Colonic mucosa (tissue), 4 donors: ENCODE results near the gene TMPRSS2. TPM values are rescaled to one million over a fixed set of nuclear protein-coding genes. Genes with fewer than 3 reads are reported as not detected.

Experiments
- DNase-seq: peaks from one replicate; pipeline ENCODE4 v3.0.0-alpha.2; 2020
- H3K27ac ChIP-seq: fragments of 200-600 bp; one replicate; pipeline ENCODE4 v1.8.0; 2021
- H3K27me3 ChIP-seq: fragments of 200-600 bp; one replicate; pipeline ENCODE4 v1.8.0; 2021
- H3K36me3 ChIP-seq: fragments of 200-600 bp; one replicate; pipeline ENCODE4 v1.8.0; 2021
- H3K4me1 ChIP-seq: fragments of 200-600 bp; one replicate; pipeline ENCODE4 v1.8.0; 2021; ENCODE audit warnings: mild to moderate bottlenecking
- H3K4me3 ChIP-seq: fragments of 200-600 bp; one replicate; pipeline ENCODE4 v1.8.0; 2021
- H3K9ac ChIP-seq, 2 donors: one replicate each; pipeline ENCODE4 v1.7.0; 2013; ENCODE audit warnings: control low read depth in 2 of 2, low read depth in 2 of 2, low read length in 2 of 2
- H3K9me3 ChIP-seq: fragments of 200-600 bp; one replicate; pipeline ENCODE4 v1.8.0; 2021
- CTCF ChIP-seq: fragments of 200-600 bp; IDR thresholded peaks from one replicate; pipeline ENCODE4 v1.8.0; 2022; ENCODE audit warnings: antibody characterized with exemption, mild to moderate bottlenecking
- intact Hi-C: fragments of 100-400 bp; cut with DNase I; formaldehyde crosslinking; loops from one replicate; pipeline ENCODE4 v1.14.1; 2022
- total RNA-seq, 2 donors: library from RNA; stranded (reverse); fragmentation: NEBNext Ultra II Directional in 1 of 2; extraction: Animal tissue kit (Norgen Biotek cat#: 25700) in 1 of 2; gene quantifications; one replicate each; pipeline ENCODE4 v1.2.1, GENCODE V29; 2021
- donor health status: healthy.
- donor health status: DM: no; HTN: no; CAD: no.
- donor health status: DM: no; HTN: no; CAD: no.

Gene TMPRSS2
- total RNA-seq, 2 donors from 2014 or later, result 261 to 408 TPM

GRCh38 chr21:41466024-41466820, 41.7 kb downstream of the TMPRSS2 start:
- peaks cover 11% of the 10 kb centered on the region for H3K36me3 ChIP-seq
- no peak for DNase-seq

GRCh38 chr21:41465176-41465781, 42.7 kb downstream of the TMPRSS2 start:
- peaks cover 2% of the 10 kb centered on the region for H3K36me3 ChIP-seq
- no peaks in the 10 kb centered on the region for H3K4me1 ChIP-seq
- intact Hi-C loops, result no loop called here
- H3K4me3 ChIP-seq, result no peak overlapping the region
- no peaks in the 10 kb centered on the region for H3K9me3 ChIP-seq
- H3K27ac ChIP-seq, result no peak overlapping the region
- TF ChIP-seq CTCF, result no peak
- H3K27me3 ChIP-seq, result no peaks in the 10 kb centered on the region
- no peak overlapping the region for H3K9ac ChIP-seq
- no peak for DNase-seq

More at GRCh38 chr21:41466024-41466820, 41.7 kb downstream of the TMPRSS2 start:
- Histone ChIP-seq H3K9me3 (no peaks in the 10 kb centered on the region), H3K4me1 (no peaks in the 10 kb centered on the region), H3K9ac (no peak overlapping the region), H3K4me3 (no peak overlapping the region), H3K27ac (no peak overlapping the region), H3K27me3 (no peaks in the 10 kb centered on the region)
- intact Hi-C loops, result no loop called here
- no peak for TF ChIP-seq CTCF

DNA sequence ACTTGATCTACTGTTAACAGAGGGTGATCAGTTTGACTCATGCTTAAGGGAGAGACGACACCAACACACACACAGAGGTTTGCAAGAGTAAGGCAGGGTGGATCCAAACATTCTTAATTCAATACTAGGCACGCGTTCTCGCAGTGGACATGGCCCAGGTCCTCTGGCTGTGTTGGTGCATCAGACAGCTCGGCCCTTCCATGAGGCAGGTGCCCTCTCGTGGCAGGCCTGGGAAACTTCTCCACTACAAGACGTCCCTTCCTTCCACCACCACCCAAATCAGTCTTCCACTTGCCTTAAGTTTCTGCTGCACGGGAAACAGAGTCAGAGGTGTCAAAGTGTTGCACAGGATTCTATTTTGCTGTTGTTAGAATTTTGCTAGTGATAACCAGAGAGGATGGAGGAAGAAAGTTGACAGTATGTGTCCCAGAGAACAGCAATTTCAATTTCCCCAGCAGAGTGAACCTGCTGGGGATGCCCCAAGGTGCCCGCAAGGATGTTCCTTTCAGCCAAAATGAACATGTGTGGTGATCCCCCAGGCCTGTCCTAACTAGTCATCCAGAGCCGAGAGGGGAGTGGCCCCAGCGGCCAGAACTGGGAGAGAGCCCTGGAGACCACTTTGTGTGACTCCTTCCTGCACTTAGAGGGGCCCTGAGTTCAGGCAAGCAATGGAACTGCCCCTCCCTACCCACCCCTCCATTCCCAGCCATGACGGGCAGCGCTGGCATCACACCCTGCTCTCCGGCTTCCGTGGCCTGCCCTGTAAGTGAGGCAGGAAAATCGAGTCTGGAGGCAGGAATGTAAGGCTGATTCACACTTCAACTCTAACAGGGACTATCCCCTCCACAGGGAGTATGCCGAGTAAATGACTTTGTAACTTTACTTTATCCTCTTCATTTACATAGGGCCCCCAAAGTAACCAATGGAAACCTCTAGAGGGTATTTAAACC, 47.1 kb downstream of the TMPRSS2 start:
- Histone ChIP-seq H3K27me3 (no peaks in the 10 kb centered on the region), H3K36me3 (no peaks in the 10 kb centered on the region), H3K4me3 (no peak overlapping the region), H3K9me3 (no peaks in the 10 kb centered on the region), H3K9ac (peak overlapping the region in 1 of 2 donors; percentile 19), H3K4me1 (no peaks in the 10 kb centered on the region), H3K27ac (no peak overlapping the region)
- intact Hi-C loops, result loop anchor here (2.0 kb wide), 1 partner anchor 178 kb away; no protein-coding TSS in a partner anchor
- peak; percentile 75 for DNase-seq
- peak; percentile 81 for TF ChIP-seq CTCF

DNA sequence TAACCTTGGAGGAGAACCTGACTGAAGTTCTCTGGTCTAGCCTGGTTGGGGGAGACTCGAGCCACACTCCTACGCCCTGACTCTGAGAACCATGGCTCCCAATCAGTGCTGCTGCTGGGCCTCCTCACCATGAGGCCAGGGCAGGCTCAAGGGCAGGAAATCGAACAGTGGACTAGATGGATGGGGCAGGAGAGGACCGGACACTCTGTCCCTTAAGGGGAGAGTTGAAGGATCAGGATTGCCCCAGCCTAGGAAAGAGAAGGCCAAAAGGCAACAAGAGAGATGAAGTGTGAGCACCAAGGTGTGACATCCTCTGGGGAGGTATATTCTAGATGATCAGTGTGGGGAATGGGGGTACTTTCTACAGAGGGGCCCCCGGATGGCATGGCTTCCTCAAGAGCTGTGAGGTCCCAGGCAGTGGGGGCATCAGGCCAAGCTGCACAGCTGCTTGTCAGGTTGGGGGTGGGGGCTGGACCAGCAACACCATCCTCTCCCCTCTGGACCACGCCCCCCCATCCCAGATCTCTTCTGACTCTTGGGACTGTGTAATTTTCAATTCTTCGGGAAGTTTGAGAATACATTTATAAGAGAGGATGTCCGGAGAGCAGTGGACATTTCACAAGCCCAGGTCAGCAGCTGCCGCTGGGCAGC, 47.9 kb downstream of the TMPRSS2 start:
- no peak for TF ChIP-seq CTCF
- Histone ChIP-seq H3K9ac (no peak overlapping the region), H3K27ac (no peak overlapping the region), H3K9me3 (no peaks in the 10 kb centered on the region), H3K4me1 (no peaks in the 10 kb centered on the region), H3K27me3 (no peaks in the 10 kb centered on the region), H3K4me3 (no peak overlapping the region), H3K36me3 (no peaks in the 10 kb centered on the region)
- intact Hi-C loops, result loop anchor here (2.0 kb wide), 1 partner anchor 177 kb away; no protein-coding TSS in a partner anchor
- DNase-seq, result no peak

GRCh38 chr21:41458559-41458958, 49.4 kb downstream of the TMPRSS2 start:
- Histone ChIP-seq H3K4me3 (no peak overlapping the region), H3K9me3 (no peaks in the 10 kb centered on the region), H3K27ac (no peak overlapping the region), H3K36me3 (no peaks in the 10 kb centered on the region), H3K9ac (no peak overlapping the region), H3K27me3 (no peaks in the 10 kb centered on the region), H3K4me1 (no peaks in the 10 kb centered on the region)
- TF ChIP-seq CTCF, result no peak
- intact Hi-C loops, result no loop called here
- no peak for DNase-seq
